ENCODE measurements around the gene WRNIP1. TPM values are rescaled to one million over a fixed set of nuclear protein-coding genes. Genes with fewer than 3 reads are reported as not detected.
A peak's percentile ranks its signal among the peaks of the same experiment; 100 is the strongest.

Gene WRNIP1
- total and polyA plus RNA-seq, 2 of the 13 experiments (the other 11 are each of a cell fraction or from before 2014, with no cell fraction given), result 77.7 to 90.3 TPM

DNA sequence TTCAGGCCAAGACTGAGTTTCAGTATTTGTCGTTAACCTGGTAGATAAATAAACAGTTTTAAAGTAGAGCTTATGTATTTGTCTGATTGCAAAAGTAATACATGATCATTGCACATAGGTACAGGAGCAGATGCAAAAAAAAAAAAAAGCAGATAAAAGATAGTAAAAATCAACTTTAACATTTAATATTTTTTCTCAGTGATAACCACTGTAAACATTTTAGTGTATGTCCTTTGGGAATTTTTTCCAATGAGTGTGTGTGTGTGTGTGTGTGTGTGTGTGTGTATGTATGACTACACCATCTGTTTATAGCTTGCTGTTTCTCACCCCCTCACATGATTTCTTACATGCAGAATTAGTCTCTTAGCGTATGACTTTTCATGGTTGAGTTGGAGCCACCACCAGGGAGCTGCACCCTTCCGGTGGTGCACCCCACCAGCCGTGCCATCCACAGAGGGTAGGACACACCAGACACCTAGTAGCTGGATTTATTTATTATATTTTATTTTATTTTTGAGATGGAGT lies 26.3 kb downstream of the WRNIP1 start:
- DNase-seq (ENCODE audit: low spot score), result no peak
- Histone ChIP-seq H4K20me1 (ENCODE audit: insufficient read depth, low read length) (no peaks in the 10 kb centered on the region), H3K4me1 (ENCODE audit: insufficient read depth, low read length) (peaks cover 9% of the 10 kb centered on the region; the same call in 1 of the 2 replicates), H3K27ac (ENCODE audit: extremely low read length, insufficient read depth, low read length) (no peak overlapping the region), H3K27me3 (ENCODE audit: control insufficient read depth in 1 of 2, insufficient read depth in 2 of 2, low read length in 2 of 2) (no peaks in the 10 kb centered on the region), H3K36me3 (replicated peaks in 1 of 2; ENCODE audit: control insufficient read depth in 1 of 2, insufficient read depth in 2 of 2, low read length in 2 of 2) (peaks cover 3 to 8% of the 10 kb centered on the region in 2 experiments; a peak in 4 of 5 replicates), H3K79me2 (ENCODE audit: insufficient read depth, low read length) (no peaks in the 10 kb centered on the region), H3K9me3 (ENCODE audit: low read length) (no peaks in the 10 kb centered on the region), H3K4me2 (ENCODE audit: low read depth, low read length) (no peak overlapping the region), H3K4me3 (replicated peaks in 1 of 3; ENCODE audit: insufficient read depth in 1 of 3, low read depth in 2 of 3, low read length in 3 of 3) (no peak overlapping the region), H3K9ac (ENCODE audit: insufficient read depth, low read depth, low read length) (no peak overlapping the region), H2AFZ (ENCODE audit: low read length) (no peak overlapping the region)
- intact Hi-C loops (cut with micrococcal nuclease; ENCODE audit: unreplicated experiment), result loop anchor here (1.0 to 2.0 kb wide), 7 partner anchors 50 to 197 kb away; partner anchors contain the start of gene SERPINB1
- POLR2A ChIA-PET, result interaction anchor here (0.6 to 2.2 kb wide), 13 partner anchors 26 to 1466 kb away, joined by 3 to 68 read pairs (median 3); partner anchors contain the start of genes SERPINB1, SERPINB9 and WRNIP1
- in situ Hi-C loops (cut with HindIII; ENCODE audit: extremely low pct_ligation_motif_present, low pct_unique_long_range_greater_than_20kb), result loop anchor here (5.0 kb wide), 1 partner anchor 121 kb away; no protein-coding TSS in a partner anchor
- 72% methylated on average over 4 of the region's 4 CpGs for WGBS (ENCODE audit: low lambda C conversion rate)
- BruUV-seq (replicated peaks), result no TSS peak
- no peak for ATAC-seq
- no peak for FAIRE-seq
- TF ChIP-seq EZH2 (conservative IDR thresholded peaks at IDR 0.05; ENCODE audit: low read depth, low read length), result no peak
- no peak for TF ChIP-seq ZMYM4 (CRISPR knock-in tag; IDR thresholded peaks at IDR 0.05)
- TF ChIP-seq ZNF333 (CRISPR knock-in tag; IDR thresholded peaks at IDR 0.05; ENCODE audit: borderline replicate concordance), result no peak
- no peak for TF ChIP-seq ATAD3A (CRISPR knock-in tag; IDR thresholded peaks at IDR 0.05)
- peak; percentile 7; the same call in 1 of the 2 replicates for TF ChIP-seq SNAPC2 (CRISPR knock-in tag; IDR thresholded peaks at IDR 0.05)
- no peak for TF ChIP-seq NRL (CRISPR knock-in tag; IDR thresholded peaks at IDR 0.05; ENCODE audit: borderline replicate concordance)
- no peak for TF ChIP-seq ZNF260 (CRISPR knock-in tag; IDR thresholded peaks at IDR 0.05; ENCODE audit: borderline replicate concordance, low read depth)
- TF ChIP-seq, protein P1, sequence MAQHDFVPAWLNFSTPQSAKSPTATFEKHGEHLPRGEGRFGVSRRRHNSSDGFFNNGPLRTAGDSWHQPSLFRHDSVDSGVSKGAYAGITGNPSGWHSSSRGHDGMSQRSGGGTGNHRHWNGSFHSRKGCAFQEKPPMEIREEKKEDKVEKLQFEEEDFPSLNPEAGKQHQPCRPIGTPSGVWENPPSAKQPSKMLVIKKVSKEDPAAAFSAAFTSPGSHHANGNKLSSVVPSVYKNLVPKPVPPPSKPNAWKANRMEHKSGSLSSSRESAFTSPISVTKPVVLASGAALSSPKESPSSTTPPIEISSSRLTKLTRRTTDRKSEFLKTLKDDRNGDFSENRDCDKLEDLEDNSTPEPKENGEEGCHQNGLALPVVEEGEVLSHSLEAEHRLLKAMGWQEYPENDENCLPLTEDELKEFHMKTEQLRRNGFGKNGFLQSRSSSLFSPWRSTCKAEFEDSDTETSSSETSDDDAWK (CRISPR knock-in tag; IDR thresholded peaks at IDR 0.05), result no peak
- TF ChIP-seq, protein P2, sequence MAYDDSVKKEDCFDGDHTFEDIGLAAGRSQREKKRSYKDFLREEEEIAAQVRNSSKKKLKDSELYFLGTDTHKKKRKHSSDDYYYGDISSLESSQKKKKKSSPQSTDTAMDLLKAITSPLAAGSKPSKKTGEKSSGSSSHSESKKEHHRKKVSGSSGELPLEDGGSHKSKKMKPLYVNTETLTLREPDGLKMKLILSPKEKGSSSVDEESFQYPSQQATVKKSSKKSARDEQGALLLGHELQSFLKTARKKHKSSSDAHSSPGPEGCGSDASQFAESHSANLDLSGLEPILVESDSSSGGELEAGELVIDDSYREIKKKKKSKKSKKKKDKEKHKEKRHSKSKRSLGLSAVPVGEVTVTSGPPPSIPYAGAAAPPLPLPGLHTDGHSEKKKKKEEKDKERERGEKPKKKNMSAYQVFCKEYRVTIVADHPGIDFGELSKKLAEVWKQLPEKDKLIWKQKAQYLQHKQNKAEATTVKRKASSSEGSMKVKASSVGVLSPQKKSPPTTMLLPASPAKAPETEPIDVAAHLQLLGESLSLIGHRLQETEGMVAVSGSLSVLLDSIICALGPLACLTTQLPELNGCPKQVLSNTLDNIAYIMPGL (CRISPR knock-in tag; IDR thresholded peaks at IDR 0.05; ENCODE audit: borderline replicate concordance in 1 of 2, low read depth in 1 of 2), result 0 out of 4 replicates have a peak, but pooled peaks of 1 of the 2 experiments have one; percentile 12
- no peak for TF ChIP-seq SIN3A (IDR thresholded peaks at IDR 0.05; ENCODE audit: borderline replicate concordance, low read depth, low read length)
- TF ChIP-seq U2AF1 (optimal IDR thresholded peaks at IDR 0.05; ENCODE audit: low read depth, low read length), result no peak
- TF ChIP-seq MAFF (IDR thresholded peaks at IDR 0.05; ENCODE audit: low read depth, low read length), result no peak
- peak; percentile 10; the same call in 1 of the 2 replicates for TF ChIP-seq ZFX (CRISPR knock-in tag; IDR thresholded peaks at IDR 0.05; ENCODE audit: low read depth)
- no peak for TF ChIP-seq ZNF557 (CRISPR knock-in tag; IDR thresholded peaks at IDR 0.05)
- CTCF ChIA-PET (ENCODE audit: low intra/inter-chr PET ratio, low total read pairs), result interaction anchor here (1.4 to 3.3 kb wide), 6 partner anchors 50 to 197 kb away, joined by 7 to 57 read pairs (median 12); partner anchors contain the start of gene SERPINB1

Data from HepG2 (cell line).